K562 (cell line): ENCODE measurements around the gene RNU1-2. TPM values are rescaled to one million over a fixed set of nuclear protein-coding genes. Genes with fewer than 3 reads are reported as not detected.

ENCODE experiments used
- CREM ChIP-seq: IDR thresholded peaks from 2 replicates; pipeline ENCODE4 v1.6.1; 2014; ENCODE audit warnings: antibody characterized with exemption, low read depth
- DIDO1 ChIP-seq: fragments of 450-650 bp; IDR thresholded peaks from 2 replicates; pipeline ENCODE4 v1.6.1; 2016; ENCODE audit warnings: low read depth, missing biosample characterization, missing genetic modification characterization
- GMEB1 ChIP-seq: fragments of 250-450 bp; sonication (Bioruptor Pico); IDR thresholded peaks from 2 replicates; pipeline ENCODE4 v1.4.0; 2020; ENCODE audit warnings: mild to moderate bottlenecking
- HMBOX1 ChIP-seq: sonication (generic); IDR thresholded peaks from 2 replicates; pipeline ENCODE4 v1.6.1; 2016
- MLX ChIP-seq, 2 experiments: fragments of 450-650 bp in 1 of 2; sonication (generic) in 1 of 2; formaldehyde crosslinking; conservative IDR thresholded peaks; 2 replicates each; pipeline versions ENCODE4 v1.4.0 to v1.8.1; 2020 to 2022; ENCODE audit warnings: mild to moderate bottlenecking in 1 of 2, missing genetic modification reagents in 1 of 2
- SIN3B ChIP-seq: fragments of 450-650 bp; IDR thresholded peaks from 2 replicates; pipeline ENCODE4 v1.6.1; 2017; ENCODE audit warnings: low read depth, mild to moderate bottlenecking, moderate library complexity
- STAT5B ChIP-seq: fragments of 250-450 bp; sonication (Bioruptor Pico); IDR thresholded peaks from 2 replicates; pipeline ENCODE4 v1.8.0; 2021; ENCODE audit warnings: mild to moderate bottlenecking, inconsistent platforms
- TFAP4 ChIP-seq: sonication (generic); formaldehyde crosslinking; IDR thresholded peaks from 2 replicates; pipeline ENCODE4 v1.8.0; 2022; ENCODE audit warnings: missing genetic modification reagents, mild to moderate bottlenecking, moderate library complexity, borderline replicate concordance
- TGIF2 ChIP-seq: sonication (generic); formaldehyde crosslinking; IDR thresholded peaks from 2 replicates; pipeline ENCODE4 v1.8.1; 2022; ENCODE audit warnings: mild to moderate bottlenecking, missing genetic modification reagents, moderate library complexity
- ZBTB11 ChIP-seq, 3 experiments: fragments of 200-800 bp in 1 of 3; fragments of 250-450 bp in 1 of 3; fragments of 450-650 bp in 1 of 3; sonication (Bioruptor Pico) in 1 of 3; sonication (Bioruptor generic) in 1 of 3; formaldehyde crosslinking in 1 of 3; IDR thresholded peaks; 2 replicates each; pipeline versions ENCODE4 v1.6.1 to v1.8.0; 2016 to 2022; ENCODE audit warnings: mild to moderate bottlenecking in 2 of 3, missing genetic modification characterization in 2 of 3, missing compliant biosample characterization in 1 of 3, moderate library complexity in 1 of 3
- ZFPM2 ChIP-seq: fragments of 250-450 bp; sonication (Bioruptor Pico); IDR thresholded peaks from 2 replicates; pipeline ENCODE4 v1.5.1; 2022; ENCODE audit warnings: mild to moderate bottlenecking
- ZNF133 ChIP-seq: fragments of 250-450 bp; sonication (Bioruptor Pico); IDR thresholded peaks from 2 replicates; pipeline ENCODE4 v1.4.0; 2020; ENCODE audit warnings: mild to moderate bottlenecking
- ZNF165 ChIP-seq: fragments of 250-450 bp; sonication (Bioruptor Pico); IDR thresholded peaks from 2 replicates; pipeline ENCODE4 v1.4.0; 2020; ENCODE audit warnings: borderline replicate concordance
- ZNF592 ChIP-seq: fragments of 450-650 bp; IDR thresholded peaks from 2 replicates; pipeline ENCODE4 v1.6.1; 2017; ENCODE audit warnings: antibody characterized with exemption, mild to moderate bottlenecking
- polyA plus RNA-seq, 8 experiments: library from polyadenylated mRNA; depleted of rRNA in 4 of 8; stranded (reverse) in 5 of 8; unstranded in 3 of 8; fragments of >200 nt; fragmentation: Nextera tagmentation in 2 of 8; fragmentation: Illumina TruSeq in 1 of 8; extraction: Ambion mirVana in 2 of 8; extraction: Trizol in 1 of 8; gene quantifications; 2 replicates each; pipeline versions ENCODE4 v1.2.1 to v1.2.3, GENCODE V29; 2011 to 2014; ENCODE audit warnings: inconsistent platforms in 1 of 8, missing spikeins in 1 of 8
- total RNA-seq, 7 experiments: library from RNA; depleted of rRNA in 6 of 7; stranded (reverse); fragments of >200 nt in 6 of 7; fragmentation: Illumina TruSeq in 2 of 7; extraction: Trizol in 2 of 7; gene quantifications; 2 replicates each; pipeline versions ENCODE4 v1.2.1 to v1.2.3, GENCODE V29; 2011 to 2021; ENCODE audit warnings: low replicate concordance in 1 of 7

The RNU1-2 gene
- total and polyA plus RNA-seq, 9 of the 15 experiments (the other 6 are each of a cell fraction or from before 2014, with no cell fraction given): under 0.01 to 32,823 (median 2,538) TPM; not detected in 4

GRCh38 chr1:16904560-16905109 is 8.9 kb downstream of the RNU1-2 start (continued):
- TF ChIP-seq ZBTB11 (CRISPR knock-in tag; IDR thresholded peaks at IDR 0.05): peak in 2 of 3 experiments; percentile 49 to 85; a peak in 3 of 6 replicates
- peak; percentile 97 for TF ChIP-seq CREM
- no peak for TF ChIP-seq ZFPM2 (CRISPR knock-in tag)
- TF ChIP-seq STAT5B: no peak
- TF ChIP-seq ZNF592: peak; percentile 53; the same call in 1 of the 2 replicates
- TF ChIP-seq TGIF2 (CRISPR knock-in tag): no peak
- TF ChIP-seq GMEB1 (CRISPR knock-in tag): no peak; the same call in 1 of the 2 replicates
- no peak for TF ChIP-seq DIDO1 (tag)
- TF ChIP-seq SIN3B: peak; percentile 9; the same call in 1 of the 2 replicates
- peak; percentile 65; the same call in 1 of the 2 replicates for TF ChIP-seq ZNF165
- peak; percentile 37; the same call in 1 of the 2 replicates for TF ChIP-seq ZNF133 (CRISPR knock-in tag)
- TF ChIP-seq HMBOX1: peak; percentile 68
- TF ChIP-seq TFAP4 (CRISPR knock-in tag): peak; percentile 58; the same call in 1 of the 2 replicates
- peak in 1 of 2 experiments; percentile 81; a peak in 1 of 4 replicates for TF ChIP-seq MLX (CRISPR knock-in tag; conservative IDR thresholded peaks at IDR 0.05)
